H9 (cell line): ENCODE data around the gene ABLIM1. TPM values are rescaled to one million over a fixed set of nuclear protein-coding genes. Genes with fewer than 3 reads are reported as not detected.

ENCODE experiments used
- DNase-seq: peaks from one replicate; pipeline ENCODE4 v3.0.0-alpha.2; 2017
- H2AFZ ChIP-seq: one replicate; pipeline ENCODE4 v1.6.1; 2013; ENCODE audit warnings: mild to moderate bottlenecking, low read length, control low read depth, moderate library complexity
- H2AK5ac ChIP-seq: 2 replicates; pipeline ENCODE4 v1.6.1; 2013; ENCODE audit warnings: low read length, control low read depth, mixed read lengths; ENCODE audit not compliant: insufficient read length
- H2BK120ac ChIP-seq: one replicate; pipeline ENCODE4 v1.6.1; 2013; ENCODE audit warnings: low read depth, mild to moderate bottlenecking, low read length, control low read depth, inconsistent platforms; ENCODE audit not compliant: poor library complexity, severe bottlenecking
- H2BK12ac ChIP-seq: 2 replicates; pipeline ENCODE4 v1.6.1; 2013; ENCODE audit warnings: low read length, control low read depth, mixed read lengths, low read depth; ENCODE audit not compliant: insufficient read length
- H2BK15ac ChIP-seq: 2 replicates; pipeline ENCODE4 v1.6.1; 2013; ENCODE audit warnings: low read depth, low read length, control low read depth
- H2BK20ac ChIP-seq: one replicate; pipeline ENCODE4 v1.6.1; 2013; ENCODE audit warnings: low read depth, mild to moderate bottlenecking, low read length, control low read depth, inconsistent platforms; ENCODE audit not compliant: poor library complexity, severe bottlenecking
- H2BK5ac ChIP-seq: 2 replicates; pipeline ENCODE4 v1.6.1; 2013; ENCODE audit warnings: low read length, control low read depth, mixed read lengths; ENCODE audit not compliant: insufficient read length
- H3K14ac ChIP-seq: 2 replicates; pipeline ENCODE4 v1.6.1; 2013; ENCODE audit warnings: low read length, control low read depth; ENCODE audit not compliant: insufficient read depth
- H3K18ac ChIP-seq: 2 replicates; pipeline ENCODE4 v1.6.1; 2013; ENCODE audit warnings: low read depth, mild to moderate bottlenecking, mixed read lengths, low read length, control low read depth; ENCODE audit not compliant: insufficient read length
- H3K23ac ChIP-seq: 2 replicates; pipeline ENCODE4 v1.6.1; 2013; ENCODE audit warnings: low read length, control low read depth, mixed read lengths, low read depth; ENCODE audit not compliant: insufficient read length
- H3K23me2 ChIP-seq: 2 replicates; pipeline ENCODE4 v1.6.1; 2013; ENCODE audit warnings: low read depth, mild to moderate bottlenecking, mixed read lengths, low read length, control low read depth; ENCODE audit not compliant: insufficient read length, poor library complexity, severe bottlenecking
- H3K27ac ChIP-seq: 2 replicates; pipeline ENCODE4 v1.5.1; 2013; ENCODE audit warnings: low read length, control low read depth, mixed read lengths, low read depth; ENCODE audit not compliant: insufficient read length
- H3K27me3 ChIP-seq: 2 replicates; pipeline ENCODE4 v1.6.1; 2013; ENCODE audit warnings: low read length, control low read depth, inconsistent platforms; ENCODE audit not compliant: insufficient read depth
- H3K4ac ChIP-seq: 2 replicates; pipeline ENCODE4 v1.6.1; 2013; ENCODE audit warnings: low read depth, mild to moderate bottlenecking, control low read depth, inconsistent platforms, low read length, moderate library complexity
- H3K4me1 ChIP-seq: 2 replicates; pipeline ENCODE4 v1.6.1; 2013; ENCODE audit warnings: low read length, control low read depth, inconsistent platforms; ENCODE audit not compliant: insufficient read depth
- H3K4me2 ChIP-seq: 2 replicates; pipeline ENCODE4 v1.6.1; 2013; ENCODE audit warnings: low read length, control low read depth, mixed read lengths; ENCODE audit not compliant: insufficient read length, insufficient read depth
- H3K56ac ChIP-seq: 2 replicates; pipeline ENCODE4 v1.6.1; 2013; ENCODE audit warnings: low read depth, mild to moderate bottlenecking, mixed read lengths, low read length, control low read depth; ENCODE audit not compliant: insufficient read length
- H3K79me1 ChIP-seq: 2 replicates; pipeline ENCODE4 v1.6.1; 2013; ENCODE audit warnings: low read depth, mild to moderate bottlenecking, moderate library complexity, low read length, control low read depth, inconsistent platforms; ENCODE audit not compliant: insufficient read depth, poor library complexity, severe bottlenecking
- H3K79me2 ChIP-seq: 2 replicates; pipeline ENCODE4 v1.6.1; 2013; ENCODE audit warnings: low read length, control low read depth, inconsistent platforms; ENCODE audit not compliant: insufficient read depth
- H3K9ac ChIP-seq: 2 replicates; pipeline ENCODE4 v1.6.1; 2013; ENCODE audit warnings: low read length, control low read depth, mixed read lengths; ENCODE audit not compliant: insufficient read length; ENCODE audit errors: extremely low read depth
- H3K9me3 ChIP-seq: one replicate; pipeline ENCODE4 v1.6.1; 2013; ENCODE audit warnings: low read depth, low read length, inconsistent platforms; ENCODE audit not compliant: control insufficient read depth
- H3T11ph ChIP-seq: one replicate; pipeline ENCODE4 v1.6.1; 2013; ENCODE audit warnings: mild to moderate bottlenecking, low read length, control low read depth, inconsistent platforms
- H4K20me1 ChIP-seq: one replicate; pipeline ENCODE4 v1.6.1; 2013; ENCODE audit not compliant: control insufficient read depth, insufficient read length, insufficient read depth
- H4K5ac ChIP-seq: 2 replicates; pipeline ENCODE4 v1.6.1; 2013; ENCODE audit warnings: low read depth, mild to moderate bottlenecking, mixed read lengths, low read length, control low read depth; ENCODE audit not compliant: insufficient read length
- H4K8ac ChIP-seq: replicated peaks from 2 replicates; pipeline ENCODE4 v1.6.1; 2013; ENCODE audit warnings: low read length, control low read depth, mixed read lengths, low read depth; ENCODE audit not compliant: insufficient read length
- H4K91ac ChIP-seq: 2 replicates; pipeline ENCODE4 v1.6.1; 2013; ENCODE audit warnings: low read depth, mild to moderate bottlenecking, moderate library complexity, mixed read lengths, low read length, control low read depth; ENCODE audit not compliant: insufficient read length
- H3K27ac Mint-ChIP-seq, 3 experiments: 2 replicates in 2 of 3; 3 replicates in 1 of 3; pipeline ENCODE4 v1.8.0; 2020 to 2021; ENCODE audit warnings: mixed read lengths in 3 of 3, mild to moderate bottlenecking in 1 of 3, moderate library complexity in 1 of 3
- H3K27me3 Mint-ChIP-seq: 2 replicates; pipeline ENCODE4 v1.8.0; 2021; ENCODE audit warnings: low read depth, mild to moderate bottlenecking, moderate library complexity, mixed read lengths
- H3K36me3 Mint-ChIP-seq, 3 experiments: 2 replicates in 2 of 3; 3 replicates in 1 of 3; pipeline ENCODE4 v1.8.0; 2020 to 2021; ENCODE audit warnings: low read depth in 3 of 3, mixed read lengths in 3 of 3; ENCODE audit not compliant: insufficient read depth in 1 of 3
- H3K4me1 Mint-ChIP-seq, 2 experiments: 2 replicates each; pipeline ENCODE4 v1.8.0; 2020; ENCODE audit warnings: mixed read lengths in 2 of 2
- H3K4me3 Mint-ChIP-seq, 2 experiments: 2 replicates in 1 of 2; 3 replicates in 1 of 2; pipeline ENCODE4 v1.8.0; 2020 to 2021; ENCODE audit warnings: mild to moderate bottlenecking in 2 of 2, mixed read lengths in 2 of 2, moderate library complexity in 1 of 2
- H3K9me3 Mint-ChIP-seq, 2 experiments: 2 replicates in 1 of 2; 3 replicates in 1 of 2; pipeline ENCODE4 v1.8.0; 2020; ENCODE audit warnings: mild to moderate bottlenecking in 2 of 2, mixed read lengths in 2 of 2, moderate library complexity in 1 of 2
- WGBS: extraction: QIAGEN DNeasy Blood & Tissue Kit; methylation state at CpG from one replicate; pipeline ENCODE4 v1.1.7; 2013; ENCODE audit warnings: missing lambda C conversion rate, low lambda C conversion rate, mixed read lengths; ENCODE audit not compliant: insufficient read length; ENCODE audit errors: extremely low coverage; 5-methylcytosine and 5-hydroxymethylcytosine counted together
- total RNA-seq: library from RNA; stranded (reverse); gene quantifications from 2 replicates; pipeline ENCODE4 v1.2.1, GENCODE V29; 2021
- TF ChIP-seq, protein P1 (sequence below): fragments of 200-600 bp; sonication (generic); conservative IDR thresholded peaks from 3 replicates; pipeline ENCODE4 v1.8.0; 2021; ENCODE audit warnings: antibody characterized with exemption, mild to moderate bottlenecking

Gene ABLIM1
- total RNA-seq, 1 experiment from 2014 or later = 32.1 TPM

DNA sequence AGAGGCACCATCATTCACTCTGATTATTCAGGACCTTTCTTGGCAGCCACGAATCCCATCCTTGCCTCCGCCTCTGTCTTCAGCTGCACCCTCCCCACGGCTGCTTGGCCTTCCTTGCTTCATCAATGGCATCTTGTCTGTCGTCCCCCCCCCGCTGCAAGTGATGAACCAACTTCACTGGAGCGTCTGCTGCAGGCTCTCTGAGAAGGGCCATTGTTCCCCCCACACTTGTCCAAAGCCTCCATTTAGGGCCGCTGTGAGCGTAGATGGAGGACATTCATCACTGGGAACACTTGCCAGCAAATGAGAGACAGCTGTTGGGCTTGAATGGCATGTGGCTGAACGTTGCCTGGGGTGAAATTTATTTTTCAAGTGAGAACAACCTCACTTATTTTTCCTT lies 273.9 kb downstream of the ABLIM1 start:
- Histone ChIP-seq H3T11ph (no peak overlapping the region), H2BK120ac (no peak overlapping the region), H3K27me3 (no peaks in the 10 kb centered on the region), H2BK12ac (no peak overlapping the region), H4K5ac (no peak overlapping the region), H4K20me1 (no peaks in the 10 kb centered on the region), H3K79me1 (no peaks in the 10 kb centered on the region), H3K14ac (no peak overlapping the region), H3K79me2 (no peaks in the 10 kb centered on the region), H3K4me1 (no peaks in the 10 kb centered on the region), H3K23ac (no peak overlapping the region), H2BK15ac (no peak overlapping the region), H3K9ac (no peak overlapping the region), H4K8ac (no peak overlapping the region), H3K9me3 (no peaks in the 10 kb centered on the region), H3K4me2 (no peak overlapping the region), H3K23me2 (no peaks in the 10 kb centered on the region), H2AK5ac (no peak overlapping the region), H2AFZ (no peak overlapping the region), H2BK20ac (no peak overlapping the region), H2BK5ac (no peak overlapping the region), H3K27ac (no peak overlapping the region), H4K91ac (no peak overlapping the region), H3K4ac (no peak overlapping the region), H3K56ac (no peak overlapping the region), H3K18ac (no peak overlapping the region)
- Mint-ChIP-seq H3K36me3 (no peaks in the 10 kb centered on the region), H3K27ac (no peak overlapping the region), H3K4me1 (peaks cover 7 to 14% of the 10 kb centered on the region in 2 experiments), H3K4me3 (no peak overlapping the region), H3K27me3 (peaks cover 8% of the 10 kb centered on the region), H3K9me3 (no peaks in the 10 kb centered on the region)
- TF ChIP-seq, protein P1, sequence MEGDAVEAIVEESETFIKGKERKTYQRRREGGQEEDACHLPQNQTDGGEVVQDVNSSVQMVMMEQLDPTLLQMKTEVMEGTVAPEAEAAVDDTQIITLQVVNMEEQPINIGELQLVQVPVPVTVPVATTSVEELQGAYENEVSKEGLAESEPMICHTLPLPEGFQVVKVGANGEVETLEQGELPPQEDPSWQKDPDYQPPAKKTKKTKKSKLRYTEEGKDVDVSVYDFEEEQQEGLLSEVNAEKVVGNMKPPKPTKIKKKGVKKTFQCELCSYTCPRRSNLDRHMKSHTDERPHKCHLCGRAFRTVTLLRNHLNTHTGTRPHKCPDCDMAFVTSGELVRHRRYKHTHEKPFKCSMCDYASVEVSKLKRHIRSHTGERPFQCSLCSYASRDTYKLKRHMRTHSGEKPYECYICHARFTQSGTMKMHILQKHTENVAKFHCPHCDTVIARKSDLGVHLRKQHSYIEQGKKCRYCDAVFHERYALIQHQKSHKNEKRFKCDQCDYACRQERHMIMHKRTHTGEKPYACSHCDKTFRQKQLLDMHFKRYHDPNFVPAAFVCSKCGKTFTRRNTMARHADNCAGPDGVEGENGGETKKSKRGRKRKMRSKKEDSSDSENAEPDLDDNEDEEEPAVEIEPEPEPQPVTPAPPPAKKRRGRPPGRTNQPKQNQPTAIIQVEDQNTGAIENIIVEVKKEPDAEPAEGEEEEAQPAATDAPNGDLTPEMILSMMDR = no peak
- DNase-seq = no peak
- WGBS = no CpG with 5 or more reads among the region's 9 CpGs

Other genes starting within 250 kb of the ABLIM1 start
- gene FHIP2A, start 163.5 kb upstream of the ABLIM1 start, total RNA-seq = 12.5 and 14.8 TPM in 2 replicates